Esophagus (tissue), 2 donors: ENCODE data around the gene CTBP1. TPM values are rescaled to one million over a fixed set of nuclear protein-coding genes. Genes with fewer than 3 reads are reported as not detected.

Experiments
- H3K27ac ChIP-seq, 2 donors: one replicate each; pipeline ENCODE4 v1.5.1; 2013; ENCODE audit warnings: low read depth in 2 of 2, mild to moderate bottlenecking in 2 of 2, inconsistent platforms in 1 of 2, low read length in 1 of 2, moderate library complexity in 1 of 2
- H3K27me3 ChIP-seq, 2 donors: one replicate each; pipeline ENCODE4 v1.6.1; 2013; ENCODE audit warnings: low read length in 2 of 2, control low read depth in 1 of 2, mild to moderate bottlenecking in 1 of 2; ENCODE audit not compliant: insufficient read depth in 2 of 2, control insufficient read depth in 1 of 2
- H3K36me3 ChIP-seq, 2 donors: one replicate each; pipeline ENCODE4 v1.6.1; 2013; ENCODE audit warnings: low read length in 1 of 2; ENCODE audit not compliant: control insufficient read depth in 2 of 2, insufficient read depth in 2 of 2
- H3K4me1 ChIP-seq, 2 donors: one replicate each; pipeline ENCODE4 v1.6.1; 2013; ENCODE audit warnings: low read length in 1 of 2; ENCODE audit not compliant: control insufficient read depth in 2 of 2, insufficient read depth in 2 of 2
- H3K4me3 ChIP-seq, 2 donors: one replicate each; pipeline ENCODE4 v1.5.1; 2013; ENCODE audit warnings: low read length in 2 of 2, mild to moderate bottlenecking in 2 of 2, low read depth in 1 of 2, moderate library complexity in 1 of 2
- H3K9me3 ChIP-seq, 2 donors: one replicate each; pipeline ENCODE4 v1.6.1; 2013; ENCODE audit warnings: mild to moderate bottlenecking in 2 of 2, low read depth in 1 of 2, low read length in 1 of 2, moderate library complexity in 1 of 2; ENCODE audit not compliant: control insufficient read depth in 2 of 2, insufficient read depth in 1 of 2
- WGBS, 2 donors: extraction: QIAGEN DNeasy Blood & Tissue Kit; methylation state at CpG; one replicate each; pipeline ENCODE4 v1.1.7; 2013; 5-methylcytosine and 5-hydroxymethylcytosine counted together
- polyA plus RNA-seq, 2 donors: library from polyadenylated mRNA; stranded (reverse); fragments of 200-250 nt; gene quantifications; one replicate each; pipeline ENCODE4 v1.2.3, GENCODE V29; 2013
- donor health status: healthy with polysubstance abuse.
- donor health status: Bipolar disorder and iron deficiency.

CTBP1 gene
- polyA plus RNA-seq, 2 donors = 71.7 to 87.2 TPM

DNA sequence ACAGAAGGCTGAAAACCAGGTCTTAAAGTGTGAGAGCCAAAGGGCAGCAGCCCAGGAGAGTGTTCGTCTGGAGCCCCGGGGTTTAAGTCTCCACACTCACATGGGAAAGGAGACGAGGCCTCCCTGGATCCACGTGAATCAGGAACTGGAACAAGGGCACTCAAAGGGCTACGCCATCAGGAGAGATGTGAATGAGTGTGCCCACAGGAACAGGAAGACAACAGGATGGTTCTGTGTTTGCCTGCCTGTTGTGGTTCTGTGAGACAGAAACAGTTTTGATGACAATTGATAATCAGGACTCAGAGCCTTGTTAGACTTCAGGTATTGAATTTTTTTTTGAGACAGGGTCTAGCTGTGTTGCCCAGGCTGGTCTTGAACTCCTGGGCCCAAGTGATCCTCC is 4.9 kb upstream of the CTBP1 start:
- Histone ChIP-seq H3K36me3 (peaks cover 0 to 7% of the 10 kb centered on the region in 2 donors), H3K9me3 (peaks cover 3 to 13% of the 10 kb centered on the region in 2 donors), H3K27ac (no peak overlapping the region), H3K27me3 (no peaks in the 10 kb centered on the region), H3K4me1 (peaks cover 6 to 16% of the 10 kb centered on the region in 2 donors), H3K4me3 (no peak overlapping the region)
- 88 to 96% methylated on average over 5 of the region's 5 CpGs for WGBS, 2 donors

DNA sequence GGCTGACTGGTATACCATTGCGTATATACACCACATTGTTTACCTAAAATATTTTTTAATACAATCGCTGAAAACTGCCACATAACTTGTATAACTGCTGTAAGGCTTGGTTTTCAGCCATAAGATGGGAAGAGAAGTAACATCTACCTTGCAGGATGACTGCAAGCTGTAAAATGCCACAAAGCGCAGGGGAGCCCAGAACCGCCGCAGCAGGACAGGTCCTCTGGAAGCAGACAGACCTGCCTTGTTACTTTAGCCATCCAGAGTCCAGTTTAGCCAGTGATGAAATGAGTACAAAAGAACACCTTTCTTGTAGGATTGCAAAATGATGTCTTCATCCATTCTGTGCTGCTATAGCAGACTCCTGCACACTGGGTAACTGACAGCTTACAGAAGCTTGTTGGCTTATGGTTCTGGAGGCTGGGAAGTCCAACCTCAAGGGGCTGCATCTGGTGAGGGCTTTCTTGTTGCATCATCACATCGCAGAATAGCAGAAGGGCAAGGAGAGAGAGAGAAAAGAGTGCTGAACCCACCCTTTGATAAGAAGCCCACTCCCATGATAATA is 4.1 kb upstream of the CTBP1 start:
- peaks cover 0 to 7% of the 10 kb centered on the region in 2 donors for H3K36me3 ChIP-seq
- peaks cover 3 to 13% of the 10 kb centered on the region in 2 donors for H3K9me3 ChIP-seq
- no peaks in the 10 kb centered on the region for H3K27me3 ChIP-seq
- WGBS, 2 donors = 96 to 97% methylated on average over 6 of the region's 6 CpGs
- H3K4me1 ChIP-seq = peaks cover 6 to 16% of the 10 kb centered on the region in 2 donors
- H3K4me3 ChIP-seq = no peak overlapping the region
- H3K27ac ChIP-seq = no peak overlapping the region

DNA sequence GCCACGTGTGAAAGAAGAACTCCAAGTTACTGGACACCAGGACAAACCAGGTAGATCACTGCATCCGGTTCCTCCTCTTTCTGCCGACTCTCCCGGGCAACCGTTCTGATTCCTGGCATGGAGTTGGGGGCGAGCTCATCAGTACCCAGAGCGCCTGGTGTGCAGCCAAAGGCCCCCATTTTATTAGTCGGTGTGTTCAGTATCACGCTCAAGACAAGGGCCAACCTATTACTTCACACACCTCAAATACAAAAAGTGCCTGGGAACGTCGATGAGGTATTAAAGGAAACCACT is 2.8 kb upstream of the CTBP1 start:
- no peaks in the 10 kb centered on the region for H3K27me3 ChIP-seq
- WGBS, 2 donors = 95 to 97% methylated on average over 11 of the region's 11 CpGs
- no peak overlapping the region for H3K27ac ChIP-seq
- peaks cover 8 to 21% of the 10 kb centered on the region in 2 donors for H3K4me1 ChIP-seq
- peaks cover 0 to 7% of the 10 kb centered on the region in 2 donors for H3K36me3 ChIP-seq
- H3K9me3 ChIP-seq = peaks cover 3 to 13% of the 10 kb centered on the region in 2 donors
- no peak overlapping the region for H3K4me3 ChIP-seq

GRCh38 chr4:1250921-1251772 is 2.2 kb upstream of the CTBP1 start:
- H3K9me3 ChIP-seq = peaks cover 3 to 13% of the 10 kb centered on the region in 2 donors
- H3K36me3 ChIP-seq = peaks cover 0 to 7% of the 10 kb centered on the region in 2 donors
- H3K27ac ChIP-seq = no peak overlapping the region
- no peaks in the 10 kb centered on the region for H3K27me3 ChIP-seq
- 96 to 97% methylated on average over 33 of the region's 33 CpGs for WGBS, 2 donors
- H3K4me3 ChIP-seq = no peak overlapping the region
- H3K4me1 ChIP-seq = peaks cover 10 to 27% of the 10 kb centered on the region in 2 donors

DNA sequence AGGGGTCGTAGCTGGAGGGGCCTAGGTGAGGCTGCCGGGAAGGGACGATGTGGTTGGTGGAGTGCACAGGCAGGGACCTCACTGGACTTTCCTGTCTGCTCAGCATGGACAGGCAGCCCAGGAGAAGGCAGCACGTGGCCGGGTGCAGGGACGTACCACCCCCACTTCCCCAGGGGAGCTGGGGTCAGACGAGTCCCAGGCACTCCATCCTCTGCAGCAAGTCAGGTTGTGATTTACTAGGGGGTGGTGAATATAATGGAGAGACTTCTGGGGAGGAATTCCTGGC is 1.5 kb upstream of the CTBP1 start:
- H3K9me3 ChIP-seq = peaks cover 3 to 13% of the 10 kb centered on the region in 2 donors
- H3K27ac ChIP-seq = peak overlapping the region in 1 of 2 donors; percentile 99
- H3K36me3 ChIP-seq = peaks cover 0 to 7% of the 10 kb centered on the region in 2 donors
- H3K4me3 ChIP-seq = no peak overlapping the region
- H3K4me1 ChIP-seq = peaks cover 17 to 34% of the 10 kb centered on the region in 2 donors
- H3K27me3 ChIP-seq = no peaks in the 10 kb centered on the region
- WGBS, 2 donors = 96 to 97% methylated on average over 7 of the region's 7 CpGs

GRCh38 chr4:1249731-1250526 is 999 bp upstream of the CTBP1 start:
- H3K9me3 ChIP-seq = peaks cover 0 to 10% of the 10 kb centered on the region in 2 donors
- WGBS, 2 donors = 32 to 41% methylated on average over 39 of the region's 39 CpGs
- H3K4me3 ChIP-seq = peak overlapping the region; percentile 80 to 85
- H3K4me1 ChIP-seq = peaks cover 17 to 39% of the 10 kb centered on the region in 2 donors
- H3K27ac ChIP-seq = peak overlapping the region; percentile 99
- peaks cover 0 to 9% of the 10 kb centered on the region in 2 donors for H3K36me3 ChIP-seq
- no peaks in the 10 kb centered on the region for H3K27me3 ChIP-seq

DNA sequence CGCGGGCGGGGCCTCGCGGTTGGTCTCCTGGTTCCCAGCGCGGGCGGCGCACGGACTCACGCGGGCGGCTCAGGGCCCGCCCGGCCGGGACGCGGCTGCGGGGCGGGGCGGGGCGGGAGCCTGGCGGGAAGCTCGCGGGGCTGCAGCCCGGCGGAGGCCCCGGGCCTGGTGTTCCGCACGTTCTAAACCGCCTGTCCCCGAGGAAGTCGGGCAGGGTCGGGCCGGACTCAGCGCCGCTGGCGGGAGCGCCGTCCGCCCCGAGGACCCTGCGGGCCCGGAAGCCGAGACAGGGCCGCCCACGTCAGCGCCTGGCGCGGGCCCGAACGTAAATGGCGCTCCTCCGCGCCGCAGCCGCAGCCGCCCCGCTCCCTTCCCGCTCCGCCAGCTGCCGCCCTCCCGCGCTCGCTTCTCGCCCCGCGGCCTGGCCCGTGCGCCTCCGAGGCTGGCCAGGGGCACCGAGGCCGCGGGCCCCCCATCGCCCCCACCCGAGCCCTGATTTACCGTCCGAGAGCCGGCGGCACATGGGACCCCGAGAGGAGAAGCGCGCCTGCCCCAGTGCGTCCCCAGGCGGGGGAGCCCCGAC is 309 bp upstream of the CTBP1 start:
- Histone ChIP-seq H3K27ac (peak overlapping the region; percentile 99), H3K4me1 (peaks cover 22 to 46% of the 10 kb centered on the region in 2 donors), H3K4me3 (peak overlapping the region; percentile 80 to 85), H3K9me3 (peaks cover 0 to 10% of the 10 kb centered on the region in 2 donors), H3K27me3 (no peaks in the 10 kb centered on the region), H3K36me3 (peaks cover 0 to 9% of the 10 kb centered on the region in 2 donors)
- 0% methylated on average over 42 to 86 of the region's 86 CpGs for WGBS, 2 donors

DNA sequence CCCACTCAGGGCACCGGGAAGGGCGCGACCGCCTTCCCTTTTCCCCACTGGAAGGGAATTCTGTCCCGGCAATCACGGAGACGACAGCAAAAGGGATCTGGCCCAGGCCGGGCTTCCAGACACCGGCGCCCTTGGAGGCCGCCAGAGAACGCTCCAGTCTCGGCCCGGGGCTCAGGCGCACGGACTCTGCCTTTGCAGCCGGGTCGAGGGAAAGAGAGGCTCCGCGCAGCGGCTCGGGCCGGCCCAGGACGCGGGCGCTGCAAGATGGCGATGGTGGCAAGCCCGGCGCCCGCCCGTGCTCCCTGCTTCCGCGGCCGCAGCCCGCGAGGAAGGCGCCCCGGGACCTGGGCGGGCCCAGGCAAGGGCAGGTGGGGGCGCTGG is 1.1 kb downstream of the CTBP1 start:
- 0% methylated on average over 34 to 40 of the region's 40 CpGs for WGBS, 2 donors
- Histone ChIP-seq H3K27ac (peak overlapping the region; percentile 96 to 99), H3K9me3 (peaks cover 0 to 10% of the 10 kb centered on the region in 2 donors), H3K36me3 (peaks cover 0 to 9% of the 10 kb centered on the region in 2 donors), H3K4me3 (peak overlapping the region; percentile 75 to 80), H3K4me1 (peaks cover 22 to 54% of the 10 kb centered on the region in 2 donors), H3K27me3 (no peaks in the 10 kb centered on the region)
